HG03521 (cell line): ENCODE measurements around the gene HERC5.
A peak's percentile ranks its signal among the peaks of the same experiment; 100 is the strongest.
"Not testable (repeated sequence)": the region's sequence is repeated elsewhere in the genome, so short reads cannot be mapped to it uniquely, and the experiment has no call there.

Source experiments
- ATAC-seq: cut with Tn5 transposase; IDR thresholded peaks from one replicate; pipeline ENCODE4 v1.9.1; 2021; ENCODE audit warnings: mild to moderate bottlenecking, moderate library complexity; ENCODE audit not compliant: unreplicated experiment

Gene HERC5

GRCh38 chr4:88447371-88448095 lies 9.4 kb upstream of the HERC5 start:
- no peak for ATAC-seq

GRCh38 chr4:88448211-88448765 lies 8.6 kb upstream of the HERC5 start:
- not testable (repeated sequence) for ATAC-seq

- ATAC-seq = no peak
These were observed 8.0 kb upstream of the HERC5 start for GRCh38 chr4:88448889-88449288.

- ATAC-seq = no peak
These were observed 7.6 kb upstream of the HERC5 start for GRCh38 chr4:88449290-88449689.

GRCh38 chr4:88451205-88451604 lies 5.7 kb upstream of the HERC5 start:
- ATAC-seq = no peak

GRCh38 chr4:88452912-88453311 lies 4.0 kb upstream of the HERC5 start:
- no peak for ATAC-seq

GRCh38 chr4:88457307-88458103 lies 586 bp downstream of the HERC5 start:
- ATAC-seq = peak; percentile 37

GRCh38 chr4:88458104-88458740 lies 1.3 kb downstream of the HERC5 start:
- ATAC-seq = no peak

- no peak for ATAC-seq
These were observed 8.8 kb downstream of the HERC5 start for GRCh38 chr4:88465653-88466192.

- no peak for ATAC-seq
These were observed 10.5 kb downstream of the HERC5 start for GRCh38 chr4:88467392-88467791.

GRCh38 chr4:88477229-88477860 lies 20.4 kb downstream of the HERC5 start:
- no peak for ATAC-seq

- no peak for ATAC-seq
These were observed 21.3 kb downstream of the HERC5 start for GRCh38 chr4:88478247-88478646.

GRCh38 chr4:88481537-88481936 lies 24.6 kb downstream of the HERC5 start:
- ATAC-seq = no peak

- no peak for ATAC-seq
These were observed 32.3 kb downstream of the HERC5 start for GRCh38 chr4:88489100-88489761.

- ATAC-seq = no peak
These were observed 41.0 kb downstream of the HERC5 start for GRCh38 chr4:88497859-88498409.

GRCh38 chr4:88503344-88503743 lies 46.4 kb downstream of the HERC5 start:
- no peak for ATAC-seq

- ATAC-seq = no peak
These were observed 54.3 kb downstream of the HERC5 start for GRCh38 chr4:88511236-88511635.

- ATAC-seq = no peak
These were observed 57.9 kb downstream of the HERC5 start for GRCh38 chr4:88514557-88515511.

GRCh38 chr4:88516746-88517145 lies 59.8 kb downstream of the HERC5 start:
- ATAC-seq = no peak
